Measurements from ENCODE around the gene CHM.
A peak's percentile ranks its signal among the peaks of the same experiment; 100 is the strongest.

- no peak for TF ChIP-seq POLR2AphosphoS5 (IDR thresholded peaks at IDR 0.05; ENCODE audit: low read depth, low read length)
- TF ChIP-seq SPI1 (IDR thresholded peaks at IDR 0.05; ENCODE audit: low read depth, low read length): peak; percentile 36; the same call in 1 of the 2 replicates
- no peak for TF ChIP-seq POLR2A (IDR thresholded peaks at IDR 0.05; ENCODE audit: low read depth, low read length)
Observed at GRCh38 chrX:86021652-86022289, 25.6 kb downstream of the CHM start.

All from GM12891 (cell line).